ENCODE measurements around the gene VSIG10.

VSIG10 gene

GRCh38 chr12:118102070-118102469 is 1.7 kb downstream of the VSIG10 start:
- TF ChIP-seq CTCF (IDR thresholded peaks at IDR 0.05; ENCODE audit: insufficient read depth, low read length, missing control alignments), result no peak
- POLR2A ChIA-PET, result no interaction called here
- CTCF ChIA-PET, result interaction anchor here (1.1 to 2.0 kb wide), 3 partner anchors 18 to 276 kb away, joined by 3 to 5 read pairs (median 4); no protein-coding TSS in a partner anchor
- DNase-seq (ENCODE audit: low read depth, low spot score), result no peak
- H3K4me3 ChIP-seq (ENCODE audit: low read depth, low read length), result no peak overlapping the region; the same call in 1 of the 2 replicates

- no peak for DNase-seq (ENCODE audit: low read depth, low spot score)
- TF ChIP-seq CTCF (IDR thresholded peaks at IDR 0.05; ENCODE audit: insufficient read depth, low read length, missing control alignments), result no peak
- H3K4me3 ChIP-seq (ENCODE audit: low read depth, low read length), result no peak overlapping the region
- ChIA-PET POLR2A (no interaction called here), CTCF (interaction anchor here (0.6 to 2.0 kb wide), 3 partner anchors 19 to 20 kb away, joined by 3 to 5 read pairs (median 4); no protein-coding TSS in a partner anchor)
Observed at GRCh38 chr12:118101051-118101450, 2.8 kb downstream of the VSIG10 start.

- ChIA-PET POLR2A (no interaction called here), CTCF (interaction anchor here (1.1 kb wide), 1 partner anchor 64 kb away, joined by 3 read pairs; no protein-coding TSS in a partner anchor)
- TF ChIP-seq CTCF (IDR thresholded peaks at IDR 0.05; ENCODE audit: insufficient read depth, low read length, missing control alignments), result no peak
- DNase-seq (ENCODE audit: low read depth, low spot score), result no peak
- no peak overlapping the region for H3K4me3 ChIP-seq (ENCODE audit: low read depth, low read length)
Observed at GRCh38 chr12:118098911-118099671, 4.7 kb downstream of the VSIG10 start.

- CTCF ChIA-PET, result no interaction called here
- H3K4me3 ChIP-seq (ENCODE audit: low read depth, low read length), result no peak overlapping the region
- TF ChIP-seq CTCF (IDR thresholded peaks at IDR 0.05; ENCODE audit: insufficient read depth, low read length, missing control alignments), result no peak
- DNase-seq (ENCODE audit: low read depth, low spot score), result no peak
- POLR2A ChIA-PET, result no interaction called here
Observed at GRCh38 chr12:118098401-118098800, 5.4 kb downstream of the VSIG10 start.

- ChIA-PET POLR2A (no interaction called here), CTCF (interaction anchor here (1.0 to 1.2 kb wide), 4 partner anchors 10 to 26 kb away, joined by 3 to 4 read pairs (median 4); no protein-coding TSS in a partner anchor)
- no peak for TF ChIP-seq CTCF (IDR thresholded peaks at IDR 0.05; ENCODE audit: insufficient read depth, low read length, missing control alignments)
- H3K4me3 ChIP-seq (ENCODE audit: low read depth, low read length), result no peak overlapping the region
- DNase-seq (ENCODE audit: low read depth, low spot score), result no peak
Observed at GRCh38 chr12:118094039-118094438, 9.8 kb downstream of the VSIG10 start.

- no peak for DNase-seq (ENCODE audit: low read depth, low spot score)
- no peak for TF ChIP-seq CTCF (IDR thresholded peaks at IDR 0.05; ENCODE audit: insufficient read depth, low read length, missing control alignments)
- ChIA-PET CTCF (no interaction called here), POLR2A (no interaction called here)
- H3K4me3 ChIP-seq (ENCODE audit: low read depth, low read length), result no peak overlapping the region
Observed at GRCh38 chr12:118089782-118090181, 14.0 kb downstream of the VSIG10 start.

Measured in AG04449 (cell line).